HepG2 (cell line): ENCODE results near the gene SEMA3B. TPM values are rescaled to one million over a fixed set of nuclear protein-coding genes. Genes with fewer than 3 reads are reported as not detected.

Experiments used
- CCDC6 ChIP-seq: sonication (generic); formaldehyde crosslinking; IDR thresholded peaks from 2 replicates; pipeline ENCODE4 v1.8.1; 2022; ENCODE audit warnings: mild to moderate bottlenecking, missing genetic modification reagents, moderate library complexity
- EP300 ChIP-seq, 3 experiments: sonication (generic) in 1 of 3; formaldehyde crosslinking in 1 of 3; IDR thresholded peaks; 2 replicates each; pipeline versions ENCODE4 v1.5.1 to v1.6.1; 2011 to 2020; ENCODE audit warnings: low read depth in 2 of 3, low read length in 2 of 3, borderline replicate concordance in 1 of 3, improper control_type of control experiment in 1 of 3, mild to moderate bottlenecking in 1 of 3, missing genetic modification reagents in 1 of 3, moderate library complexity in 1 of 3
- HCFC1 ChIP-seq: fragments of 150-350 bp; IDR thresholded peaks from 2 replicates; pipeline ENCODE4 v1.6.1; 2014; ENCODE audit warnings: low read depth, low read length
- HMG20B ChIP-seq: conservative IDR thresholded peaks from 2 replicates; pipeline ENCODE4 v1.6.1; 2016; ENCODE audit warnings: missing genetic modification reagents, missing compliant biosample characterization
- LCORL ChIP-seq, 2 experiments: fragments of 450-650 bp in 1 of 2; sonication (generic) in 1 of 2; formaldehyde crosslinking in 1 of 2; IDR thresholded peaks; 2 replicates each; pipeline versions ENCODE4 v1.5.0 to v1.6.1; 2017 to 2020; ENCODE audit warnings: antibody characterized with exemption in 1 of 2, missing genetic modification reagents in 1 of 2
- NFE2 ChIP-seq: sonication (generic); formaldehyde crosslinking; IDR thresholded peaks from 2 replicates; pipeline ENCODE4 v1.4.0; 2020; ENCODE audit warnings: missing genetic modification reagents
- NFIC ChIP-seq: IDR thresholded peaks from 2 replicates; pipeline ENCODE4 v1.6.1; 2012; ENCODE audit warnings: mild to moderate bottlenecking, low read length, inconsistent platforms
- RFX5 ChIP-seq: IDR thresholded peaks from 2 replicates; pipeline ENCODE4 v1.6.1; 2011; ENCODE audit warnings: low read depth, low read length, improper control_type of control experiment
- SIX1 ChIP-seq: sonication (generic); formaldehyde crosslinking; IDR thresholded peaks from 2 replicates; pipeline ENCODE4 v1.4.0; 2020; ENCODE audit warnings: missing genetic modification reagents, borderline replicate concordance
- SKI ChIP-seq: fragments of 450-650 bp; IDR thresholded peaks from one replicate; pipeline ENCODE4 v1.6.1; 2018; ENCODE audit warnings: mild to moderate bottlenecking; ENCODE audit not compliant: partially characterized antibody
- ZBTB37 ChIP-seq: sonication (generic); formaldehyde crosslinking; IDR thresholded peaks from 2 replicates; pipeline ENCODE4 v1.4.0; 2020; ENCODE audit warnings: mild to moderate bottlenecking, missing genetic modification reagents
- ZHX2 ChIP-seq, 2 experiments: sonication (generic) in 1 of 2; formaldehyde crosslinking in 1 of 2; IDR thresholded peaks; 2 replicates each; pipeline versions ENCODE4 v1.6.1 to v1.9.0; 2014 to 2022; ENCODE audit warnings: antibody characterized with exemption in 1 of 2, borderline replicate concordance in 1 of 2, inconsistent platforms in 1 of 2, low read depth in 1 of 2, missing genetic modification reagents in 1 of 2
- ZNF543 ChIP-seq: sonication (generic); formaldehyde crosslinking; IDR thresholded peaks from 2 replicates; pipeline ENCODE4 v1.4.0; 2020; ENCODE audit warnings: mild to moderate bottlenecking, missing genetic modification reagents
- ZNF687 ChIP-seq: sonication (generic); formaldehyde crosslinking; IDR thresholded peaks from 2 replicates; pipeline ENCODE4 v1.5.1; 2020; ENCODE audit warnings: mild to moderate bottlenecking, missing genetic modification reagents, moderate library complexity
- ZSCAN25 ChIP-seq: sonication (generic); formaldehyde crosslinking; IDR thresholded peaks from 2 replicates; pipeline ENCODE4 v1.8.0; 2022; ENCODE audit warnings: mild to moderate bottlenecking, missing genetic modification reagents
- polyA plus RNA-seq, 8 experiments: library from polyadenylated mRNA; depleted of rRNA in 3 of 8; stranded (reverse) in 7 of 8; unstranded in 1 of 8; fragments of >200 nt; fragmentation: Illumina TruSeq in 4 of 8; extraction: Trizol in 4 of 8; gene quantifications; 2 replicates each; pipeline versions ENCODE4 v1.2.1 to v1.2.3, GENCODE V29; 2011 to 2016; ENCODE audit warnings: low read depth in 4 of 8, missing spikeins in 1 of 8, mixed read lengths in 1 of 8; ENCODE audit not compliant: insufficient read depth in 1 of 8
- total RNA-seq, 5 experiments: library from RNA; depleted of rRNA; stranded (reverse); fragments of >200 nt; fragmentation: Illumina TruSeq; extraction: Trizol; gene quantifications; 2 replicates each; pipeline ENCODE4 v1.2.3, GENCODE V29; 2016; ENCODE audit warnings: low read depth in 1 of 5

Gene SEMA3B
- total and polyA plus RNA-seq, 2 of the 13 experiments (the other 11 are each of a cell fraction or from before 2014, with no cell fraction given), result 93.2 to 158 TPM

GRCh38 chr3:50264383-50264963 lies 4.5 kb upstream of the SEMA3B start (continued):
- TF ChIP-seq ZNF687, result 0 out of 2 replicates have a peak, but pooled peaks have one; percentile 71
- TF ChIP-seq CCDC6 (CRISPR knock-in tag), result 0 out of 2 replicates have a peak, but pooled peaks have one; percentile 18
- TF ChIP-seq ZSCAN25, result peak; percentile 96
- 0 out of 2 replicates have a peak, but pooled peaks have one; percentile 15 for TF ChIP-seq ZHX2 (IDR thresholded peaks at IDR 0.05; ENCODE audit: low read depth)
- TF ChIP-seq ZHX2 (CRISPR knock-in tag; IDR thresholded peaks at IDR 0.05; ENCODE audit: borderline replicate concordance), result no peak
- peak; percentile 18; the same call in 1 of the 2 replicates for TF ChIP-seq LCORL (IDR thresholded peaks at IDR 0.05)
- peak; percentile 67 for TF ChIP-seq LCORL (CRISPR knock-in tag; IDR thresholded peaks at IDR 0.05)
- TF ChIP-seq SKI, result peak; percentile 34
- TF ChIP-seq RFX5, result no peak
- TF ChIP-seq NFIC, result no peak
- TF ChIP-seq SIX1 (CRISPR knock-in tag), result no peak
- TF ChIP-seq ZNF543 (CRISPR knock-in tag), result 0 out of 2 replicates have a peak, but pooled peaks have one; percentile 45
- TF ChIP-seq ZBTB37 (CRISPR knock-in tag), result peak; percentile 64; the same call in 1 of the 2 replicates
- TF ChIP-seq HMG20B (CRISPR knock-in tag), result 0 out of 2 replicates have a peak, but pooled peaks have one; percentile 23
- TF ChIP-seq NFE2 (CRISPR knock-in tag), result no peak
- TF ChIP-seq HCFC1, result no peak
- peak in 1 of 2 experiments; percentile 62; a peak in 3 of 4 replicates for TF ChIP-seq EP300 (IDR thresholded peaks at IDR 0.05; ENCODE audit: low read depth in 2 of 2, low read length in 2 of 2)
- TF ChIP-seq EP300 (CRISPR knock-in tag; IDR thresholded peaks at IDR 0.05; ENCODE audit: borderline replicate concordance), result 0 out of 2 replicates have a peak, but pooled peaks have one; percentile 44
